ENCODE data around the gene ADRA2B.

- TF ChIP-seq EZH2phosphoT487 (IDR thresholded peaks at IDR 0.05; ENCODE audit: insufficient read depth, low read depth) (no peak), EZH2 (IDR thresholded peaks at IDR 0.05; ENCODE audit: insufficient read depth, poor library complexity, severe bottlenecking) (no peak)
Observed at GRCh38 chr2:96109361-96109680, 7.0 kb downstream of the ADRA2B start.
